Activated CD4-positive, alpha-beta T cell treated with anti-CD3 and anti-CD28 coated beads for 48 hours (primary cell): Measurements from ENCODE around the gene RPGR.

Experiments used
- DNase-seq: peaks from one replicate; pipeline ENCODE4 v3.0.0-alpha.2; 2020

The RPGR gene

GRCh38 chrX:38318606-38319005 lies 8.7 kb downstream of the RPGR start:
- DNase-seq = no peak

GRCh38 chrX:38318196-38318595 lies 9.1 kb downstream of the RPGR start:
- no peak for DNase-seq

GRCh38 chrX:38315186-38315585 lies 12.1 kb downstream of the RPGR start:
- no peak for DNase-seq

- DNase-seq = no peak
Measured at GRCh38 chrX:38313190-38313589, 14.1 kb downstream of the RPGR start.

- DNase-seq = no peak
Measured at GRCh38 chrX:38312436-38312835, 14.9 kb downstream of the RPGR start.

GRCh38 chrX:38311743-38312142 lies 15.6 kb downstream of the RPGR start:
- no peak for DNase-seq

- no peak for DNase-seq
Measured at GRCh38 chrX:38305971-38306370, 21.3 kb downstream of the RPGR start.

- no peak for DNase-seq
Measured at GRCh38 chrX:38304010-38304409, 23.3 kb downstream of the RPGR start.

GRCh38 chrX:38293741-38294140 lies 33.6 kb downstream of the RPGR start:
- no peak for DNase-seq

GRCh38 chrX:38287674-38288073 lies 39.6 kb downstream of the RPGR start:
- DNase-seq = no peak

GRCh38 chrX:38285649-38286048 lies 41.7 kb downstream of the RPGR start:
- DNase-seq = no peak

- no peak for DNase-seq
Measured at GRCh38 chrX:38282049-38282448, 45.3 kb downstream of the RPGR start.

- DNase-seq = no peak
Measured at GRCh38 chrX:38279188-38279587, 48.1 kb downstream of the RPGR start.

- DNase-seq = no peak
Measured at GRCh38 chrX:38278682-38279081, 48.6 kb downstream of the RPGR start.

- no peak for DNase-seq
Measured at GRCh38 chrX:38277802-38278201, 49.5 kb downstream of the RPGR start.

GRCh38 chrX:38277136-38277535 lies 50.2 kb downstream of the RPGR start:
- no peak for DNase-seq

- DNase-seq = no peak
Measured at GRCh38 chrX:38276089-38276488, 51.2 kb downstream of the RPGR start.

GRCh38 chrX:38275615-38276014 lies 51.7 kb downstream of the RPGR start:
- no peak for DNase-seq

GRCh38 chrX:38273453-38273852 lies 53.9 kb downstream of the RPGR start:
- DNase-seq = no peak

GRCh38 chrX:38271154-38271716 lies 56.1 kb downstream of the RPGR start:
- no peak for DNase-seq

GRCh38 chrX:38268011-38268410 lies 59.3 kb downstream of the RPGR start:
- no peak for DNase-seq

GRCh38 chrX:38262715-38263620 lies 64.3 kb downstream of the RPGR start:
- no peak for DNase-seq

- DNase-seq = no peak
Measured at GRCh38 chrX:38260231-38260630, 67.1 kb downstream of the RPGR start.

- no peak for DNase-seq
Measured at GRCh38 chrX:38256019-38256418, 71.3 kb downstream of the RPGR start.

GRCh38 chrX:38249965-38250364 lies 77.3 kb downstream of the RPGR start:
- DNase-seq = no peak
